ENCODE measurements around the gene ZNF467.
A peak's percentile ranks its signal among the peaks of the same experiment; 100 is the strongest.

ZNF467 gene

GRCh38 chr7:149784251-149784608 lies 10.8 kb upstream of the ZNF467 start:
- DNase-seq, result no peak

GRCh38 chr7:149783386-149784250 lies 10.2 kb upstream of the ZNF467 start:
- DNase-seq, result no peak

- DNase-seq, result no peak
Measured at GRCh38 chr7:149782682-149783345, 9.4 kb upstream of the ZNF467 start.

GRCh38 chr7:149781921-149782320 lies 8.5 kb upstream of the ZNF467 start:
- no peak for DNase-seq

GRCh38 chr7:149780636-149781419 lies 7.4 kb upstream of the ZNF467 start:
- DNase-seq, result no peak

DNA sequence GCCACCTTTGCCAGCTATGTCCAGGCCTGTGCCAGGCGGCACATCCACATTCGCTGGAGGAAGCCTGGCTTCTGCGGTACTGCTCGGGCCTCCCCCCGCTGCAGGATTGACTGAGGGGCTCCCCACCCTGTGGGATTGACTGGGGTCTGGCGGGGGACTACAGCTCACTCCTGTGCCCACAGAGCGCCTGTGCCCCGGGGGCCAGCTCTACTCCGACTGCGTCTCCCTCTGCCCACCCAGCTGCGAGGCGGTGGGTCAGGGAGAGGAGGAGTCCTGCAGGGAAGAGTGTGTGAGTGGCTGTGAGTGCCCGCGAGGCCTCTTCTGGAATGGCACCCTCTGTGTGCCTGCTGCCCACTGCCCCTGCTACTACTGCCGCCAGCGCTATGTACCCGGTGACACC lies 6.7 kb upstream of the ZNF467 start:
- no peak for DNase-seq

- DNase-seq, result no peak
Measured at GRCh38 chr7:149779502-149779805, 6.1 kb upstream of the ZNF467 start.

GRCh38 chr7:149778696-149779501 lies 5.5 kb upstream of the ZNF467 start:
- DNase-seq, result no peak

GRCh38 chr7:149778327-149778637 lies 4.9 kb upstream of the ZNF467 start:
- DNase-seq, result no peak

- DNase-seq, result no peak
Measured at GRCh38 chr7:149777551-149778326, 4.4 kb upstream of the ZNF467 start.

DNA sequence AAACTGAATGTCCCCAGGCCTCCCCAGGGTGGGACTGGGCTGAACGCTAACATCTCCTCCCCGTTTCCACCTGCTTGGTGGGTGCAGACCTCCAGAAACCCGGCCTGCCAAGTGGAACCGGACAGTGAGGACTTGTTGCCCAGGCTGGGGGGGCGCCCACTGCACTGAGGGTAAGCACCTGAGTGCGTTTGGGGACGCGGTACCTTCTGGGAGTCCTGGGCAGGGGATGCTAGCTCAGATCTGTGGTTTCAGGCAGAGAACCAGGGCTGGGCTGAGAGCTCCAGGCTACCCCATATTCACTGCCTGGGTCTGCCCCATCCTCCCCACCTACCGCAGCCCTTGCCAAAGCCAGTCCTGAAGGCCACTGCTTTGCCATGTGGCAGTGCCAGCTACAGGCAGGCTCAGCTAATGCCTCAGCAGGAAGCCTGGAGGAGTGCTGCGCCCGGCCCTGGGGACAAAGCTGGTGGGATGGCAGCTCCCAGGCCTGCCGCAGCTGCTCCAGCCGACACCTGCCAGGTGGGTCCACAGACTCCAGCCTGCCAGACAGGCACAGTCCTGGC lies 3.5 kb upstream of the ZNF467 start:
- no peak for DNase-seq

DNA sequence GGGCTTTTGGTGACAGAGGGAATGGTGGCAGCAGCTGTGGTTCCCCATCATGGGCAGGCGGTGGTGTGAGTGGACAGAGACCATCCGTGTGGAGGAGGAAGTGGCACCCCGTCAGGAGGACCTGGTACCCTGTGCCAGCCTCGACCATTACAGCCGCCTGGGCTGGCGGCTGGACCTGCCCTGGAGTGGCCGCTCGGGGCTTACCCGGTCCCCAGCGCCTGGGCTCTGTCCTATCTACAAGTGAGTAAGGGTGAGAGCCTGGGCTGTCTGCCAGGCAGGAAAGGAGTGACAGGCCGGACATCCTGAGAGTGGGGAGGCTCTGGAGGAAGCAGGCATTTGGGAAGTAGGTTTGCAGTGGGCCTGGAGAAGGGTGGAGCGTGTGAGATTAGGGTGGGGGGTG lies 2.9 kb upstream of the ZNF467 start:
- DNase-seq, result peak; percentile 55

DNA sequence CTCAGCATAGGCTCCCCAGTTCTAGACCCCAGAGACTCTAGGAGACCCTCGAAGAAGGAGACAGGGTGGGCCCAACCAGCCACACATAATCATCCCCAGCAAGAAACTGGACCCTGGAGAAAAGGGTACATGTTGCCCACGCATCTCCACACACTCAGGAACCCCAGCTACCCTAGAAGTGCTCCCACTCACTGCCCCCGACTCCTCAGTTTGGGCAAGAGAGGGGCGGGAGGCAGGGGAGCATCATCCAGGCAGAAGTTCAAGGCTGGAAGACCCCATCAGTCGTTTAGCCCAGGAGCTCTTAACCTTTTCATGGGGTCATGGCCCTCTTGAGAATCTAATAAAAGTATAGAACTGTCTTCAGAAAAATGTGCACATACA lies 1.8 kb upstream of the ZNF467 start:
- no peak for DNase-seq

DNA sequence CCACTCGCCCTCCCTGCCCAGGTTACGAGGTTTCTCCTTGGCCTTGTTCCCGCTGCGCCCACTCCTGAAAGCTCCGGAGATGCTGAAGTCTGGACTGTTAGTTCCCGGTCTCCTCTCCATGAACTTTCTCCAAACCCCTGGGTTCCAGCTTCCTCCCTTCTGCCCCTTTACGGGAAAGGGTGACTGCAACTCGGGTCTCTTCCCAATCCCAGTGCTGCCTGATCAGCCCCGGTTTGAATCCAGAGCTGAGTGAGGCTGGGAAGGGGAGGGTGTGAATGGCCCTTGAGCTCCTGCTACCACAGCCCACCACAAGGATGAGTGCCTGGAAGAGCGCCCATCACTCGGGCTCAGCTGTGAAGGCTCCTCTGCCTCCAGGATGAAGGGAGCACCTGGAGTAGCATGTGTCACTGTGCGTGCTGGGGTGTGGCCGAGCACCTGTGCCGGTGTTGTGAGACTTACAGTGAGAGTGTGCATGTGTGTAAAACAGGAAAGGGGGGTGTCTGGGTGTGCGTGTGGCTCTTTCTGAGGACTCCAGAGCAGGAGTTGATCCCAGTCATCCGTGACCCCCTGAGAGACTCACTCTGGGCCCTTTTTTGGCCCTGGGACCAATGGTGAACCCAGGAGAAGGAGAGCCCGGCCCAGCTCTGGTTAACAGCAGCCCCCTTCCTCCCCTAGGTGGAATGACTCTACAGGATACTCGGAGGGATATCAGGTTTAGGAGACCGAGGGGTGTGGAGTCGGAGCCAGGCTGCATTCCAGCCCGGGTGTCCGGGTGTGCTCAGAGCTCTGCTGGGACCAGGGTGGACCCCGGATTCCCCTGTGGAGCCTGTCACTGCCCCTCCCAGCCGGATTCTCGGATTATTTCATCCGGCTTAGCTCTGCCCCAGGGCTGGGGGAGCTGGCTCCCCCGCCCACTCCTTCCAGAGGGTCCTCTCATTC lies 1.1 kb upstream of the ZNF467 start:
- no peak for DNase-seq

GRCh38 chr7:149772956-149773434 lies 393 bp downstream of the ZNF467 start:
- peak; percentile 58 for DNase-seq

DNA sequence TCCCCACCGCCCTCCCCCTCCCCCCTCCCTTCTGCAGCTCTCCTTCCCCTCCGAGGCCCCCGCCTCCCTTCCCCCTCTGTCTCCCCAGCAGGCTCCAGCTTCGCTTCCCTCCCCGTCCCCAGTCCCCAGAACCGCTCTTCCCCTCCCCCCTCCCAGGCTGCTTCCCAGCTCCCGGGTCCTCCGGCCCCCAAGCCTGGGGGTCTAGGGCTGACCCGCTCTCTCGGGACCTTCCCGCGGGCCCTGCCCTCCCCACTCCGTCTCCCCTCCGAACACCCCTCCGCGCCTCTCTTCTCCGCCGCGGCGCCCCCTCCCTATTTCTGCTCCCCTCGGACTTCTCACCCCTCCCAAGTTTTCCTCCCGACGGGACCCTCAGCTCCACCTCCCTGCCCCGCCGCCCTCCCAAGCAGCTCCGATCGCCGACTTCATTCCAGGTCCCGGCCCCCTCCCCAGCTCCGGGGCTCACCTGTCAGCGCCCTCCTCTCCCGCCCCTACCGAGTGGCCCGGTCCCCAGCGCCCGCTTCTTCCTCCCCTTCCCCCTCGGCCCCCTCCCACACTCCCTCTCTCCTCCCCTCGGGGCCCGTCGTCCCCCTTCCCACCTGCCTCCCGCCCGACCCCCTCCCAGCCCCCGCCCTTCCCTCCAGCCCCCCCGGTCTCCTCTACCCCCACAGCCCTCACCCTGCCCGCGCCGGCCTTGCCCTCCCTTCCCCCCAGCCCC lies 990 bp downstream of the ZNF467 start:
- no peak for DNase-seq

GRCh38 chr7:149771720-149772240 lies 1.6 kb downstream of the ZNF467 start:
- peak; percentile 95 for DNase-seq

- DNase-seq, result peak; percentile 13
Measured at GRCh38 chr7:149770728-149771636, 2.4 kb downstream of the ZNF467 start.

DNA sequence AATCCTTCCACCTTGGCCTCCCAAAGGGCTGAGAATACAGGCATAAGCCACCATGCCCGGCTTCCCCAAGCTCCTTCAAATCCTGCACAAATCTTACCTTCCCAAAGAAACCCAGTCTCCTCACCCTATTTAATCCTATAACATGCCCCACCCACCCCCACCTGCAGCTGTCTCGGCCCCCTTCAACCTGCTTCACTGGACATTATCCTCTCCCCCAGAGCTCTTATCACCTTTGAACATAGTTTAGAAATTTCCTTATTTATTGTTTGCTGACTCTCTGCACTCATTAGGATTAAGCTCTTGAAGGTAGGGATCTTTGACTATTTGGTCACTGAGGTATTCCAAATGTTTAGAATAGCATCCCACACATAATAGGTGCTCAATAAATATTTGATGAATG lies 3.5 kb downstream of the ZNF467 start:
- no peak for DNase-seq
